CD4-positive, alpha-beta T cell treated with Interleukin-10 for 1 hour (primary cell): ENCODE results near the gene NCKAP5.

Experiments used
- DNase-seq: peaks from one replicate; pipeline ENCODE4 v3.0.0-alpha.2; 2020

The NCKAP5 gene

GRCh38 chr2:132911726-132912724 is 656.2 kb downstream of the NCKAP5 start:
- no peak for DNase-seq

GRCh38 chr2:132910432-132910831 is 657.8 kb downstream of the NCKAP5 start:
- no peak for DNase-seq

- DNase-seq: no peak
These were observed 658.8 kb downstream of the NCKAP5 start for GRCh38 chr2:132909427-132909826.

- no peak for DNase-seq
These were observed 664.0 kb downstream of the NCKAP5 start for GRCh38 chr2:132904142-132904842.

GRCh38 chr2:132902626-132903025 is 665.6 kb downstream of the NCKAP5 start:
- no peak for DNase-seq

GRCh38 chr2:132901661-132902060 is 666.6 kb downstream of the NCKAP5 start:
- no peak for DNase-seq

- DNase-seq: no peak
These were observed 671.2 kb downstream of the NCKAP5 start for GRCh38 chr2:132897111-132897510.

- no peak for DNase-seq
These were observed 672.2 kb downstream of the NCKAP5 start for GRCh38 chr2:132896073-132896472.

- DNase-seq: no peak
These were observed 676.8 kb downstream of the NCKAP5 start for GRCh38 chr2:132891498-132891897.

GRCh38 chr2:132886574-132886973 is 681.7 kb downstream of the NCKAP5 start:
- DNase-seq: no peak

- no peak for DNase-seq
These were observed 683.6 kb downstream of the NCKAP5 start for GRCh38 chr2:132884705-132885104.

- no peak for DNase-seq
These were observed 684.0 kb downstream of the NCKAP5 start for GRCh38 chr2:132884292-132884691.

- DNase-seq: no peak
These were observed 684.8 kb downstream of the NCKAP5 start for GRCh38 chr2:132883430-132883829.

- DNase-seq: no peak
These were observed 686.7 kb downstream of the NCKAP5 start for GRCh38 chr2:132881546-132881945.

GRCh38 chr2:132877923-132878322 is 690.3 kb downstream of the NCKAP5 start:
- DNase-seq: no peak

- no peak for DNase-seq
These were observed 691.4 kb downstream of the NCKAP5 start for GRCh38 chr2:132876745-132877391.

- DNase-seq: no peak
These were observed 693.1 kb downstream of the NCKAP5 start for GRCh38 chr2:132875193-132875592.

- DNase-seq: no peak
These were observed 694.5 kb downstream of the NCKAP5 start for GRCh38 chr2:132873738-132874137.

- DNase-seq: no peak
These were observed 696.4 kb downstream of the NCKAP5 start for GRCh38 chr2:132871831-132872230.

GRCh38 chr2:132863961-132864360 is 704.3 kb downstream of the NCKAP5 start:
- no peak for DNase-seq

- no peak for DNase-seq
These were observed 708.0 kb downstream of the NCKAP5 start for GRCh38 chr2:132860220-132860619.

GRCh38 chr2:132859590-132859989 is 708.7 kb downstream of the NCKAP5 start:
- no peak for DNase-seq

GRCh38 chr2:132857319-132857718 is 710.9 kb downstream of the NCKAP5 start:
- no peak for DNase-seq
